ENCODE data around the gene CACNA1S.

CACNA1S gene

GRCh38 chr1:201090541-201090940 is 21.7 kb downstream of the CACNA1S start:
- DNase-seq: no peak

DNA sequence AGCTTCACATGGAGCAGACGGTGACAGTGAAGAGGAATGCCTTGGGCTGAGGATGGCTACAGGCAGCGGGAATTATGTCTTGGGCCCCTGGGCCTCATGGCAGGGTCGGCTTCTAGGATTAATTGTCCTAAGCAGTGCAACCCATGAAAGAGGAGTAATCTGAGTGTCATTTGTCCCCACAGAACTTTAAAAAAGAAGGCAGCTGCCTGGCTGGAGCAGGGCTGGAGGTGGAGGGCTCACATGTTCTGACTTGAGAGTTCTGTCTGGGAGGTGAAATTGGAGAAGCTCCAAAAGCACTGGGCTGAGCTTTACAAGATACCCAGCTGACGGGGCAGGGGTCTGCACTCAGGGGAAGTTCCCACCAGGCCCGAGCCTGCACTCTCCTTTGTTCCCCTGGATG is 22.6 kb downstream of the CACNA1S start:
- DNase-seq: no peak

DNA sequence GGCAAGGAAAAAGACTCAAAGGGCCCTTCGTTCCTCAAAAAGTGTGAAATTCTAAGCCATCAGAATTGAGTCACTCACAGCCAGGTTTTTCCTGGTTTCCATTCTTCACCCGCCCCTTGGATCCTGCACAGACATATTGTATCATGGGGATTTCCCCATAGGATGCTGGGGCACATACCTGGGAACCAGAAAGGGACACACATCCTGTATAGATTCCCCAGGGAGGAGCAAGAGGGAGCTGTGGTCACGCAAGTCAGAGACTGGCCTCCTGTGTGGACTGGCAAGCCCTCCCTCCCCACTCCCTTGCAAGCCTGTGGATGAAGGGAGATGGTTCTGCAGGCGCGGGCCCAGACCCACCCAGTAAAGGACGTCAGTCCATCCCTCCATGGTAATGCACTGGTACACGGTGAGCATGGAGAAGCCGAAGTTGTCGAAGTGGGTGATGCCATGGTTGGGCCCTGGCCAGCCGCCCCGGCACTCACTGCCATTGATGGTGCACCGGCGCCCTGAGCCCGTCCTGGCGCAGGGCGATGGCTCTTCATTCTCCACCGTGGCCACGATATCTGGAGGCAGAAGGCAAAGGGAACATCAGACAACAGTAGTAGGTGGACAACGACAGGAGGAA is 23.2 kb downstream of the CACNA1S start:
- DNase-seq: no peak

DNA sequence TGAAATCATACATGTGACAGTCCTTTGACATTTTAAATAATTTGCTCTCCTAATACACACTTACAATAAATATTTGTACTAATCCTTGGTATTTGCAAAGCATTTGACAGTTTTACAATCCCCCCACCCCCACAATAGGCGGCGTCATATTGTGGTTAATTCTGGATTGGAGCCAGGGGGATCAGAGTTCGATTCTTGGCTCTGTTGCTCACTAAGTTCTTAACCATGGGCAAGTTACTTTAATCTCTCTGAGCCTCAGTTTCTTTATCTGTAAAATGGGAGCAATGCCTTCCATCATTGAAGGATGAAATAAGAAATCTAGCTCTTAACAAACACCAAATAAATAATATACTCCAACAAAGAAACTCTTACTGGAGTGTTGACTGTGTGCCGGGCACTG is 23.8 kb downstream of the CACNA1S start:
- no peak for DNase-seq

GRCh38 chr1:201085902-201086735 is 26.1 kb downstream of the CACNA1S start:
- no peak for DNase-seq

- DNase-seq: no peak
These were observed 27.9 kb downstream of the CACNA1S start for GRCh38 chr1:201084295-201084694.

GRCh38 chr1:201083741-201084140 is 28.5 kb downstream of the CACNA1S start:
- no peak for DNase-seq

DNA sequence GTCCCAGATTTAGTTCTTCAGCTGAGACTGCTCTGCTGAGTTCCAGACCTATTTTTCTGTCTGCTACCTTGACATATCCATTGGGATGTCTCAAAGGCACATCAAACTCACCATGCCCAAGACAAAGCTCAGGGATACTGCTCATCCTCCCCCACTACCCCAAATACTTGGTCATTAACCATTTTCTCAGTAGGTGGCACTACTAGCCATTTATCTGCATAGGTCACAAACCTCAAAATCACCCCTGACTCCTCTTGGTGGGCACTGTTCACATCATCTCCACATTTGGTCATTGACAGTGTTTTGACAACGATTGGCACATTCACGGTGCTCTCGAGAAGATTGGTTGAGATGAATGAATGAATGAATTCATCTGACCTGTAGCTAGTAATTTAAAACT is 32.1 kb downstream of the CACNA1S start:
- no peak for DNase-seq

GRCh38 chr1:201077736-201078135 is 34.5 kb downstream of the CACNA1S start:
- DNase-seq: no peak

GRCh38 chr1:201077116-201077515 is 35.1 kb downstream of the CACNA1S start:
- DNase-seq: no peak

GRCh38 chr1:201076092-201076491 is 36.1 kb downstream of the CACNA1S start:
- DNase-seq: no peak

DNA sequence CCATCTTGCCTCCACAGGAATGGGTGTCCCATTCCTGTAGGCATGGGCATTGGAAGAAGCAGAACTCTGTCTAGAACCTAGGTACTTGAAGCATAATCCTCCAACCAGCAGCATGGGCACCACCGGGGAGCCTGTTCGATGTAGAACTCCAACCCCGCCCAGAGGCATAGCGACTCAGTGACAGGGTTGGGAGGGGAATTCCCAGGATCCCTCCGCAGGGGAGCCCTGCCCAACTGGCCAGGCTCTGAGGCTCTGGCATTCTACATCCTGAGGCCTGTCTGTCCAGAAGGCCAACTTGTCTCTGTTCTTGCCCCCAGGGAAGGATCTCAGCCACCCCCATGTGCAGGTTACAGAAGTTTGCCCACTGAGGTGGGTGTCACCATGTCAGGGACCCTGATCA is 38.2 kb downstream of the CACNA1S start:
- no peak for DNase-seq

DNA sequence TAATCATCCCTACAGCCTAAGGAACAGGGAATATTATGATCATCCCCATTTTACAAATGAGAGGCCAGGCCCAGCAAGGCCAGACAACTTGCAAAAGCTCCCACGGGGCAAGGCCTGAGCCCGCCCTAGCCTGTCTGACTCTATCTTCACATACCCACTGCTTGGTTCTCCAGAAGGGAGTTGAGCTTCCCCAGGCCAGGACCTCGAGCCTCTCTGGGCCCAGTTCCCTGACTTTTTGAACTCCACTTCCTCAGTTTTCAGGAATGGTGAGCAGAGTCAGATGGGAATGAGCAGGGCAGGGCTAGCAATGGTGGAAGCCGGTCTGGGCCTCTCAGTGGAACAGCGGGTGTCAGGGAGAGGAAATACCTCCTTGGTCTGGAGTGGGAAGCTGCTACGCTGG is 39.3 kb downstream of the CACNA1S start:
- DNase-seq: no peak

- DNase-seq: no peak
These were observed 40.1 kb downstream of the CACNA1S start for GRCh38 chr1:201072149-201072548.

DNA sequence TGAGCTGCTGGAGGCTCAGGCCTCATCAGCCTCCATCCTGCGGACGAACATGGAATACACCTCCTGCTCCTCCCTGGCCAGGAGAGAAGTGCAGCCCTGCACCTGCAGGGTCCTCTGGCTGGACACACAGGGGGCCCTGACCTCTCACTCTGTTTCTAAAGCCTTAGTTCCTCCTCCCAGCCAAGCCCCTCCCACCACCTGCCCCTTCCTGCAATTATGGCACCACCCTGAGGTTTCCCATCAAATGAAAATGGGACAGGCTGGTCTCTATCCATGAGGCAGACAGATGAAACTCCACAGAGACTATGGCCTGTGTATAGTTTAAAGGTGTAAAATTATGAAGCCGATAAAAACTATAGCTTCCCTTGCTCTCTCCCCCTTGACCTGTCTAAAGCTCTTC is 42.6 kb downstream of the CACNA1S start:
- no peak for DNase-seq

DNA sequence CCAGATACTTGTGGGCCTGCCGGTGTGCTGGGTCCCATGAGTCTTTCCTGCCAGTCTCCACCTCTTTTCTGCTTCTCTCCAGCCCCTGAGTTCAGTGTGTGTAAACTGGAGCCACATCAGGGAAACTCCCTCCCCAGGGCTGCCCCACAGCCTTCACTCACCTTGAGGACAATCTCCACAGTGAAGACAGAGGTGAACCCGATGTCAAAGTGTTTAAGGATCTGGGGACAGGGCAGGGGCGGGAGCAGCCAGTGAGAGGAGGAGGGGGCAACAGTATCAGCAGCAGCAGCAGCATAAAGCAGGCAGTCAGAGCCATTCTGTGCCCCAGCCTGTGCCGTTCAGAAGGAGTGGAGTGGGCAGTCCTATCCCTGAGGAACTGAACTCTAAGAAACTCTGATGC is 43.2 kb downstream of the CACNA1S start:
- no peak for DNase-seq

DNA sequence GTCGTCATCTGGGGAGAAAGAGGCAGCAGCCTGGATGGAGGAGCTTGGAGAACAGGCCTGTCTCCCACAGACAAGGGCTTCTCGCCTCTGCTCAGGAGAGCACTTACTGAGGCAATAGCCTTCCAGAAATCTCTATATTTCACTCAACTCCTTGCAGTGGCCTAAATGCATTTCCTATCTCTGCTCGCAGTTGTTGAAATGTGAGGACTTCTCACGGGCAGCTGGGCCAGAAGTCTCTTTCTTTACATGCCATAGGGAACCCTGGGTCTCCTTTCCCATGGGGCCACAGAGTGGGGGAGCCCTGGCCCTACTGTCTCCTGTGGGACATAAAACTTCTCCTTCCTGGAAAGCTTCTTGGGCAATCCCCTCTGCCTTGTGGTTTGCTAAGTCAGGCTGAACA is 45.2 kb downstream of the CACNA1S start:
- no peak for DNase-seq

DNA sequence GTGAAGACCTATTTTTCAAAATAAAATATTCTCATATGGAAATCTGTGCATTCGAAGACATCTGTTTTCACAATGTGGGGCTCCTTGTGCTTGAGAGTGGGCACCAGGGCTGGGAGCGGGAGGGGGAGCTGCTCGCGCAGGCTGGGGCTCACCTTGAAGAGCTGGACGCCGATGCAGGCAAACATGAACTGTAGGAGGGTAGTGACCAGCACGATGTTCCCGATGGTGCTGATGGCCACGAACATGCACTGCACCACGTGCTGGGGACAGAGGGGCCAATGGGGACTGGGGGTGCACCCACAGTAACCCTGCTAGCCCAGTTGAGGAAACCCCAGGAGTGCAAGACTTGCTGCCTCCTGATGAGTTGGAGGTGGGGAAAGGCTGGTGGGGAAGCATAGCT is 46.5 kb downstream of the CACNA1S start:
- no peak for DNase-seq

DNA sequence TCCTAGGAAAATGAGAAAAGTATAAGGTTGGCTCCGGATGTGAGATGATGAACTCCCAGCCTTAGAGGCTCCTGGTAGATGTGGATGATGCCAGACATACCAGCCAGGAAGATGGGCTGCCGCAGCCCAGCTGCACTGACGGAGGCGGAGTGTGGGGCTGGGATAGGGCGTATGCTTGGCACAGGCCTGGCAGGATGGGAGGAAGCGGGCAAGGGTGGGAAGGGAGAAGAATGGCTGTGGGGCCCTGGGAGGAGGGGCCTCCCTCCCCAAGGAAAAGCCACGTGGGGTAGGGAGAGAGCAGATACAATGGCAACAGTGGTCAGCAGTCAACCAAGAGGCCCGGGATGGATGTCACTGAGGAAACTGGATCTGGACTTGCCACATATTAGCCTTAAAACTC is 47.4 kb downstream of the CACNA1S start:
- no peak for DNase-seq

DNA sequence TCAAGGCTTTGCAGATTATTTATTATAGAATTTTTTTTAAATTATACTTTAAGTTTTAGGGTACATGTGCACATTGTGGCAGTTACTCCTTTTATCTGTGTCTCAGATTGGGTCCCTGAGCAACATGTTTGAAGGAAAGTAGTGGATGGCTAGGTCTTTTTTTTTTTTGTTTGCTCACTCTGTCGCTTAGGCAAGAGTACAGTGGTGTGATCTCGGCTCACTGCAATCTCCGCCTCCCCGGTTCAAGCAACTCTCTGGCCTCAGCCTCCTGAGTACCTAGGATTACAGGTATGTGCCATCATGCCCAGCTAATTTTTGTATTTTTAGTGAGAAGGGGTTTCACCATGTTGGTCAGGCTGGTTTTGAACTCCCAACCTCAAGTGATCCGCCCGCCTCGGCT is 49.1 kb downstream of the CACNA1S start:
- DNase-seq: no peak

DNA sequence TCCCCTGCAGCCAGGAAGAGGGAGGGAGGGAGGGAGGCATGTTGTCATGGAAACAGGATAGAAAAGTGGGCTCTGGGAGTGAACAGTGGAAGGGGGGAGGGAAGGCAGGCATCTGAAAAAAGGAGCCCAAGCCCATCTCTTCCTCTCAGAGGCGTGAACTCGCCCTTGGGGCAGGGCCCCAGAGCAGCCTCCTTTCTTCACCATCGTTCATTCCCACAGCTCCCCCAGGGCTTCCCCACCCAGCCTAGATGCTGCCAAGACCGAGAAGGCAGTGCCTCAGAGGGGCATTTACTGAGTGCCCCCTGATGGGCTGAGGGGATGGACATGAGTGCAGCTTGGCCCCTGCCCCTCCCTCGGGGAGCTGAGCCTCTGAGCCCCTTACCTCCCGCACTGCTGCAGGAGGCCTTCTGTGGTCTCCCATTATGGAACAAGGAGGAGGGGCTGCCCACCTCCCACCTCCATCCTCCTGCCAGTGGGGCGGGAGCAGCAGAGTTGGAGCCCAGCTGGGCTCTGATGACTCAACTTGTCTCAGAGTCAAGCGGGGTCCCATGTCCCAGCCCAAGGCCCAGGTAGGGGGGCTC is 49.6 kb downstream of the CACNA1S start:
- no peak for DNase-seq

DNA sequence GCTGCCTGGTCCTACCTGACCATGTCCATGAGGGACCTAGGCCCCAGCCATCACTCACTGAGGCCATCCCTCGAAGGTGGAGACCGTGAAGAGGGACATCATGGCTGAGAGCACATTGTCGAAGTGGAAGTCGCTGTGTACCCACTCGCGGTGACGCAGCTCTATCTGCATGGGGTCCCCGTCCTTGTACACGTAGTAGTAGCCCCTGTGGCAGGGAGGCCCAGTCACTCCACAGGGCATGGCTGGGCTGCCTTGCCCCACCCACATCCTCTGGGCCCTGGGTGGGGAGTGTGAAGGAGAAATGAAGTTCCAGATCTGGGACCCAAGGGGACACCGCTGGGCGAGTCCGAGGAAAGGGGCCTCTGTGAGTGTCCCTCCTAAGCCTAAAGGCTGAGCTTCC is 50.3 kb downstream of the CACNA1S start:
- DNase-seq: no peak

DNA sequence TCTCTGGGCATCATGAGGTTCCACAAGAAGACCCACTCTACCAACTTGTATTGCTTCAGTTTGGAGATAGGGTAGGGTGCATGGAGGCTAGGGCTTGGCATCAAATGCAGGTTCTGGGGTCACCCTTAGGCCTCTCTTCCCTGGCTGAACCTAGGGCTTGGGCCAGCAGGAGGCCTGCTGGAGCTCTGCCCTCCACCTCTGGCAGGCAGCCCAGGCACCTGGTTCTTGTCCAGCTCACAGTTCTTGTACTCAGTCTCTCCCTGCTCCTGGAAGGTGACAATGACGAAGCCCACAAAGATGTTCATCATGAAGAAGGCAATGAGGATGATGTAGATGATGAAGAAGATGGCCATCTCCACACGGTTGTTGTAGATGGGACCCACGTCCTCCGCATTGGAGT is 51.2 kb downstream of the CACNA1S start:
- DNase-seq: no peak

GRCh38 chr1:201060586-201060985 is 51.6 kb downstream of the CACNA1S start:
- DNase-seq: no peak

Data from NCI-H774 (cell line).